Astrocyte (in vitro differentiated cells and primary cell): ENCODE measurements around the gene ANKS1A. TPM values are rescaled to one million over a fixed set of nuclear protein-coding genes. Genes with fewer than 3 reads are reported as not detected.

ENCODE experiments used
- DNase-seq: peaks from one replicate; pipeline ENCODE4 v3.0.0-alpha.2; 2010; ENCODE audit warnings: low read depth
- FAIRE-seq: peaks from 2 replicates; lab custom pipeline; 2011; peaks lifted over from hg19 to GRCh38; lab: Jason Lieb, UNC
- H2AFZ ChIP-seq: 2 replicates; pipeline ENCODE4 v1.6.0; 2012; ENCODE audit warnings: low read depth, low read length, inconsistent platforms
- H3K27ac ChIP-seq: 2 replicates; pipeline ENCODE4 v1.5.1; 2011; ENCODE audit warnings: low read depth, low read length, inconsistent platforms
- H3K27me3 ChIP-seq: 2 replicates; pipeline ENCODE4 v1.6.0; 2011; ENCODE audit warnings: low read length, inconsistent platforms; ENCODE audit not compliant: insufficient read depth
- H3K36me3 ChIP-seq: 2 replicates; pipeline ENCODE4 v1.5.1; 2011; ENCODE audit warnings: low read length, inconsistent platforms; ENCODE audit not compliant: insufficient read depth
- H3K4me1 ChIP-seq: 2 replicates; pipeline ENCODE4 v1.5.1; 2011; ENCODE audit warnings: low read length, inconsistent platforms; ENCODE audit not compliant: insufficient read depth
- H3K4me2 ChIP-seq: 2 replicates; pipeline ENCODE4 v1.6.0; 2012; ENCODE audit warnings: low read length, inconsistent platforms
- H3K4me3 ChIP-seq: 2 replicates; pipeline ENCODE4 v1.5.1; 2011; ENCODE audit warnings: low read depth, mild to moderate bottlenecking, low read length, inconsistent platforms; ENCODE audit not compliant: insufficient read depth
- H3K79me2 ChIP-seq: 2 replicates; pipeline ENCODE4 v1.6.0; 2012; ENCODE audit warnings: mild to moderate bottlenecking, low read length, inconsistent platforms; ENCODE audit not compliant: insufficient read depth
- H3K9ac ChIP-seq: 2 replicates; pipeline ENCODE4 v1.6.0; 2012; ENCODE audit warnings: mild to moderate bottlenecking, low read length, inconsistent platforms
- H3K9me3 ChIP-seq: 2 replicates; pipeline ENCODE4 v1.5.1; 2012; ENCODE audit warnings: low read depth, mild to moderate bottlenecking, low read length, inconsistent platforms; ENCODE audit not compliant: insufficient read depth
- H4K20me1 ChIP-seq: 2 replicates; pipeline ENCODE4 v1.6.0; 2012; ENCODE audit warnings: low read length, inconsistent platforms; ENCODE audit not compliant: insufficient read depth
- H3K27ac Mint-ChIP-seq: one replicate; pipeline ENCODE4 v1.8.0; 2021; ENCODE audit warnings: mild to moderate bottlenecking, mixed read lengths; ENCODE audit not compliant: unreplicated experiment
- H3K27me3 Mint-ChIP-seq: one replicate; pipeline ENCODE4 v1.8.0; 2021; ENCODE audit warnings: low read depth, mixed read lengths; ENCODE audit not compliant: unreplicated experiment
- H3K36me3 Mint-ChIP-seq: one replicate; pipeline ENCODE4 v1.8.0; 2021; ENCODE audit warnings: low read depth, mixed read lengths; ENCODE audit not compliant: unreplicated experiment
- H3K4me1 Mint-ChIP-seq: one replicate; pipeline ENCODE4 v1.8.0; 2021; ENCODE audit warnings: low read depth, mixed read lengths; ENCODE audit not compliant: unreplicated experiment
- H3K4me3 Mint-ChIP-seq: one replicate; pipeline ENCODE4 v1.8.0; 2021; ENCODE audit warnings: mild to moderate bottlenecking, moderate library complexity, mixed read lengths; ENCODE audit not compliant: unreplicated experiment
- H3K9me3 Mint-ChIP-seq: one replicate; pipeline ENCODE4 v1.8.0; 2021; ENCODE audit warnings: mild to moderate bottlenecking, mixed read lengths; ENCODE audit not compliant: unreplicated experiment
- EZH2 ChIP-seq: IDR thresholded peaks from 2 replicates; pipeline ENCODE4 v1.6.1; 2012; ENCODE audit warnings: mild to moderate bottlenecking, low read length, inconsistent platforms; ENCODE audit not compliant: insufficient read depth
- total RNA-seq: library from RNA; stranded (reverse); gene quantifications from 2 replicates; pipeline ENCODE4 v1.2.1, GENCODE V29; 2021
- TF ChIP-seq, protein P1 (sequence below): IDR thresholded peaks from 2 replicates; pipeline ENCODE4 v1.5.1; 2011; ENCODE audit warnings: low read depth, mild to moderate bottlenecking, inconsistent platforms, low read length, moderate library complexity; ENCODE audit not compliant: insufficient read depth

The ANKS1A gene
- total RNA-seq, 1 donor from 2014 or later, result 18.0 TPM

DNA sequence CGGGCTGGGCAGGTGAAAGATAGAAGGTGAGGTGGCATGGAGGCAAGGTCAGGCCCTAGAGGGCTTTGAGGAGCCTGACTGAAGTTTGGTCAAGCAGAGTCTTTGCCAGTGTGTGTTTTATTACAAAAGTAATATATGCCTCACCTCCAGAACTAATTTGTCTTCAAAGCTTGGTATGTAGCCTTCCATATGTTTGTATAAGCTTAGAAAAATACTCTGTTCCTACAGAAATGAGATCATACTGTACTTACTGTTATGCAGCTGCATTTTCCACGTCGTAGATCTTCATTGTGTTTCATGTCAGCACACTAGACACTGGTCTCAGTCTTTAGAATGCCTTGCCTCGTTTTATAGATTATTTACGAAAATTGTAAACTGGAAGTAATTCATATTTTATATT, 61.8 kb downstream of the ANKS1A start:
- Mint-ChIP-seq H3K27me3 (no peaks in the 10 kb centered on the region), H3K36me3 (peaks cover 4% of the 10 kb centered on the region), H3K27ac (no peak overlapping the region), H3K9me3 (no peaks in the 10 kb centered on the region), H3K4me3 (no peak overlapping the region), H3K4me1 (peaks cover 10% of the 10 kb centered on the region)
- DNase-seq (no peak), FAIRE-seq (no peak)
- Histone ChIP-seq H3K4me2 (no peak overlapping the region), H3K27me3 (no peaks in the 10 kb centered on the region), H3K27ac (no peak overlapping the region), H3K4me1 (peaks cover 19% of the 10 kb centered on the region), H3K9me3 (no peaks in the 10 kb centered on the region), H3K36me3 (no peaks in the 10 kb centered on the region), H3K9ac (no peak overlapping the region), H3K79me2 (no peaks in the 10 kb centered on the region), H4K20me1 (peaks cover 14% of the 10 kb centered on the region), H2AFZ (no peak overlapping the region), H3K4me3 (no peak overlapping the region)
- TF ChIP-seq EZH2, result no peak
- TF ChIP-seq, protein P1, sequence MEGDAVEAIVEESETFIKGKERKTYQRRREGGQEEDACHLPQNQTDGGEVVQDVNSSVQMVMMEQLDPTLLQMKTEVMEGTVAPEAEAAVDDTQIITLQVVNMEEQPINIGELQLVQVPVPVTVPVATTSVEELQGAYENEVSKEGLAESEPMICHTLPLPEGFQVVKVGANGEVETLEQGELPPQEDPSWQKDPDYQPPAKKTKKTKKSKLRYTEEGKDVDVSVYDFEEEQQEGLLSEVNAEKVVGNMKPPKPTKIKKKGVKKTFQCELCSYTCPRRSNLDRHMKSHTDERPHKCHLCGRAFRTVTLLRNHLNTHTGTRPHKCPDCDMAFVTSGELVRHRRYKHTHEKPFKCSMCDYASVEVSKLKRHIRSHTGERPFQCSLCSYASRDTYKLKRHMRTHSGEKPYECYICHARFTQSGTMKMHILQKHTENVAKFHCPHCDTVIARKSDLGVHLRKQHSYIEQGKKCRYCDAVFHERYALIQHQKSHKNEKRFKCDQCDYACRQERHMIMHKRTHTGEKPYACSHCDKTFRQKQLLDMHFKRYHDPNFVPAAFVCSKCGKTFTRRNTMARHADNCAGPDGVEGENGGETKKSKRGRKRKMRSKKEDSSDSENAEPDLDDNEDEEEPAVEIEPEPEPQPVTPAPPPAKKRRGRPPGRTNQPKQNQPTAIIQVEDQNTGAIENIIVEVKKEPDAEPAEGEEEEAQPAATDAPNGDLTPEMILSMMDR, result no peak

DNA sequence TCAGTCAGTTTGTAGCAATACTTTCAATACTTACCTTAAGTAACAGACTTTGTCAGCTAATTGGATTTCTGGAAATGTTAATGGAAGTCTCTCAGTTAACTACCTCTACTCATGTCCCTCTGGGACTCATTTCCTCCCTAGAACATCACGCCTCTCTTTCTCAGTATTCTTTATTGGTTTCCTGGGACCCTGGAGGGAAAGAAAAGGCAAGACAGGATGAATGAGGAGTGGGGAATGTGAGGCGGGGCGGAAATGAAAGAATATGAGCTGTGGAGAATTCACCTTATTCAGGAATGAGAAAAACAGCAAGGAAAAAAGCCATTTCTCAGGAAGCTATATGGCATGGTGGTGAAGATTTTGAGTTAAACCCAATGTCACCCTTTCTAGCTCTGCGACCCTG, 62.7 kb downstream of the ANKS1A start:
- H3K27ac Mint-ChIP-seq, result no peak overlapping the region
- no peak overlapping the region for H3K27ac ChIP-seq
- H3K9ac ChIP-seq, result no peak overlapping the region
- no peaks in the 10 kb centered on the region for H3K27me3 ChIP-seq
- H3K4me3 Mint-ChIP-seq, result no peak overlapping the region
- no peaks in the 10 kb centered on the region for H3K27me3 Mint-ChIP-seq
- H3K9me3 ChIP-seq, result no peaks in the 10 kb centered on the region
- FAIRE-seq (no peak), DNase-seq (no peak)
- H4K20me1 ChIP-seq, result peaks cover 14% of the 10 kb centered on the region
- peaks cover 10% of the 10 kb centered on the region for H3K4me1 Mint-ChIP-seq
- H3K79me2 ChIP-seq, result no peaks in the 10 kb centered on the region
- TF ChIP-seq EZH2, result no peak
- TF ChIP-seq, protein P1, result no peak
- no peak overlapping the region for H2AFZ ChIP-seq
- no peak overlapping the region for H3K4me2 ChIP-seq
- peaks cover 4% of the 10 kb centered on the region for H3K36me3 Mint-ChIP-seq
- H3K36me3 ChIP-seq, result no peaks in the 10 kb centered on the region
- no peak overlapping the region for H3K4me3 ChIP-seq
- H3K9me3 Mint-ChIP-seq, result no peaks in the 10 kb centered on the region
- H3K4me1 ChIP-seq, result peaks cover 19% of the 10 kb centered on the region

DNA sequence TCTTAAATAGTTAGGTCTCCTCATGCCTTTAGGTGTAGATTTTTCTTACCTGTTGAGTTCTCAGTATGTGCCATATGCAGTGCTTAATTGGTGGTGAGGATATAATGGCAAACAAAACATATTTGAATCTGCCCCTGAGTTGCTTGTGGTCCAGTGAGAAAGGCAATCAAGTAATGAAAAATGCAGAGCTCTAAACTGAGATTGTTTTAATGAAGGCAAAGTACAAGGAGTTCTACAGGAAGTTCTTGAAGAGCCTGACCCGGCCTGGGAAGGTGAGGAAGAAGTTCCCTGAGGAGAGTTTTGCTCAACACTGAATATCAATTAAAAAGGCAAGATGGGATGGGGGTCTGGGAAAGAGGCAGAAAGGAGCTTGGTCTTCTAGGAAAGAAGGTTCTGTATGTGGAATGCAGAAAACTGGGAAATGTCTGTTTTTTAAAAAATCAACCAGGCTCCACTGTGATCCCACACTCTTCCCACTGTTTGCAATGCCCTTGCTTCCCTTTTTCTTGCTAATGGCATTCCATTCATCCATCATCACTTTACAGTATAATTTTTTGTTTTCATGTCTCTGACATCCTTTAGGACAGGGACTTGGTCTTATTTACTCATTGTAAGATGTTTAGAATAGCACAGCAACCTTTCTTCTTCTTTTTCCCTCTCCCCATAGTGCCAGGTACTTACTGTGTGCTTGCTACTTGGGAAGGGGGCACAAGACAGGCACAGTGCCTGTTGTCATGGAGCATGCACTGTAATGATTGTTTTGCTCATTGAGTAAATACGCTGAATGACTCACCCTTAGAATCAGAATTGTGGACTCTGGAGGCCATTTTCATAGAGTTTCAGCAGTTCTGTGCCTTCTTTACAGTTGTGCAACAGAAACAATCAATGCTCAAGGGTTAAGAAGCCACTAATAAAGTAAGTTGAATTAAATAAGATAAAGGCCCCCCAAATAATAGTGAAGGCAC, 64.3 kb downstream of the ANKS1A start:
- Mint-ChIP-seq H3K27ac (peak overlapping the region; percentile 59), H3K4me3 (no peak overlapping the region), H3K27me3 (no peaks in the 10 kb centered on the region), H3K36me3 (peaks cover 4% of the 10 kb centered on the region), H3K4me1 (peaks cover 17% of the 10 kb centered on the region), H3K9me3 (no peaks in the 10 kb centered on the region)
- no peaks in the 10 kb centered on the region for H3K9me3 ChIP-seq
- no peaks in the 10 kb centered on the region for H3K79me2 ChIP-seq
- H4K20me1 ChIP-seq, result peaks cover 14% of the 10 kb centered on the region
- no peak overlapping the region for H3K4me3 ChIP-seq
- H3K4me2 ChIP-seq, result peak overlapping the region; percentile 4
- DNase-seq (peak; percentile 51), FAIRE-seq (no peak)
- no peaks in the 10 kb centered on the region for H3K36me3 ChIP-seq
- H3K27ac ChIP-seq, result peak overlapping the region; percentile 28
- no peak overlapping the region for H2AFZ ChIP-seq
- H3K9ac ChIP-seq, result no peak overlapping the region
- TF ChIP-seq, protein P1, result no peak
- TF ChIP-seq EZH2, result no peak
- peaks cover 19% of the 10 kb centered on the region for H3K4me1 ChIP-seq
- no peaks in the 10 kb centered on the region for H3K27me3 ChIP-seq
